GM18867 (cell line): ENCODE measurements around the gene SMPD3.
A peak's percentile ranks its signal among the peaks of the same experiment; 100 is the strongest.
"Not testable (repeated sequence)": the region's sequence is repeated elsewhere in the genome, so short reads cannot be mapped to it uniquely, and the experiment has no call there.

ENCODE experiments used
- ATAC-seq: cut with Tn5 transposase; IDR thresholded peaks from one replicate; pipeline ENCODE4 v1.9.1; 2021; ENCODE audit warnings: mild to moderate bottlenecking, moderate library complexity; ENCODE audit not compliant: unreplicated experiment

The SMPD3 gene

GRCh38 chr16:68448360-68448970, at the start of gene SMPD3:
TSS of gene SMPD3 (minus strand) at chr16:68448508. CDS start at chr16:68372181, 76,327 bp downstream.
- ATAC-seq = peak; percentile 91

GRCh38 chr16:68496689-68497088, 48.4 kb upstream of the SMPD3 start:
- ATAC-seq = no peak

GRCh38 chr16:68494261-68494660, 46.0 kb upstream of the SMPD3 start:
- not testable (repeated sequence) for ATAC-seq

GRCh38 chr16:68493412-68494070, 45.2 kb upstream of the SMPD3 start:
- no peak for ATAC-seq

GRCh38 chr16:68492543-68493411, 44.5 kb upstream of the SMPD3 start:
- ATAC-seq = no peak

GRCh38 chr16:68492151-68492542, 43.8 kb upstream of the SMPD3 start:
- no peak for ATAC-seq

- no peak for ATAC-seq
These were observed 43.3 kb upstream of the SMPD3 start for GRCh38 chr16:68491576-68491950.

- no peak for ATAC-seq
These were observed 42.7 kb upstream of the SMPD3 start for GRCh38 chr16:68490829-68491575.

GRCh38 chr16:68490358-68490757, 42.0 kb upstream of the SMPD3 start:
- no peak for ATAC-seq

GRCh38 chr16:68488554-68488953, 40.2 kb upstream of the SMPD3 start:
- ATAC-seq = no peak

- ATAC-seq = no peak
These were observed 39.4 kb upstream of the SMPD3 start for GRCh38 chr16:68487669-68488068.

- ATAC-seq = no peak
These were observed 38.9 kb upstream of the SMPD3 start for GRCh38 chr16:68487203-68487514.

- no peak for ATAC-seq
These were observed 38.3 kb upstream of the SMPD3 start for GRCh38 chr16:68486502-68487202.

- no peak for ATAC-seq
These were observed 33.3 kb upstream of the SMPD3 start for GRCh38 chr16:68481636-68482035.

GRCh38 chr16:68480084-68480995, 32.0 kb upstream of the SMPD3 start:
- no peak for ATAC-seq

- ATAC-seq = no peak
These were observed 31.0 kb upstream of the SMPD3 start for GRCh38 chr16:68479271-68479670.

- ATAC-seq = no peak
These were observed 30.4 kb upstream of the SMPD3 start for GRCh38 chr16:68478526-68479250.

GRCh38 chr16:68475071-68475470, 26.8 kb upstream of the SMPD3 start:
- no peak for ATAC-seq
